ENCODE measurements around the gene DCTD.

Gene DCTD

DNA sequence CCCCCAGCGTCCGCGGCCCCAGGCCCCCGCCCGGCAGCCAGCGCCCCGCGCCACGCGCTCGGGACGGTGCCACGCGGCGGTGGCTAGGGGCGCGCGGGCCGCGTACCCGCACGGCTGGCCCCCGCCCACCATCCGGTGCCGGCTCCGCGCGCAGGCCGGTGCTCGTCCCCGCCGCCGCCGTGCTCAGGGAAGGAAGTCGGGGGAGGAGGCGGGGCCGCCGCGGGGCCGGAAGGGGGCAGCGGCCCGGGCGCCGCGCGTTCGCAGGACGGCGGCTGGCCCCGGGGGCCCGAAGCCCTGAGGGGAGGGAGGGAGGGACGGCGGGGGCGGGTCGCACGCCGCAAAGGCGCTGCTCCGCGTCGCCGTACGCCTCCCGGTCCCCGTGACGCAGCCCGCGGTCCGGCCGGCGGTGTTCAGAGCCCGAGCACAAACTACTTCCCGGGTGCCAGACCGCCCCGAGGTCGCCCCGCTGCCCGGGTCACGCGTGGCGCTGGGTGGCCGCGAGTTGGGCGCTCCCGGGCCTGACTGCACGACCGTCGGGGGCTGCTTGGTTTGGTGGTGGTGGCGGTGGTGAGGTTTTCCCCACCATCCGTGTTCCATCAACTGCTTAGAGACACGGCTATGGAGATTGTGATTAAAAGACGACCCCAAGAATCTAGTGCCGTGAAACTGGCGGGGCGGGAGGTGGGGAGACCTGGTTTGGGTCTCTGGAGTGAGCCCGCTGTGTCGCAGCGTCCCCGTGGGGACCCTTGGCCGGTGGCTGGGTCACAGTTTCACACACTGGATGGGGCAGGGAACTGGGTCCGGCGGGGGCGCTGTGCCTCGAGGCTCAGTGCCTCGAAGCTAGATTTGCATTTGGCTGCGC, at the start of gene DCTD:
TSS of gene DCTD (minus strand) at position 205 of the 862 bp plus-strand sequence. CDS start 1,818 bp downstream, outside the sequence.
- no peak for FAIRE-seq
- TF ChIP-seq, protein P1, sequence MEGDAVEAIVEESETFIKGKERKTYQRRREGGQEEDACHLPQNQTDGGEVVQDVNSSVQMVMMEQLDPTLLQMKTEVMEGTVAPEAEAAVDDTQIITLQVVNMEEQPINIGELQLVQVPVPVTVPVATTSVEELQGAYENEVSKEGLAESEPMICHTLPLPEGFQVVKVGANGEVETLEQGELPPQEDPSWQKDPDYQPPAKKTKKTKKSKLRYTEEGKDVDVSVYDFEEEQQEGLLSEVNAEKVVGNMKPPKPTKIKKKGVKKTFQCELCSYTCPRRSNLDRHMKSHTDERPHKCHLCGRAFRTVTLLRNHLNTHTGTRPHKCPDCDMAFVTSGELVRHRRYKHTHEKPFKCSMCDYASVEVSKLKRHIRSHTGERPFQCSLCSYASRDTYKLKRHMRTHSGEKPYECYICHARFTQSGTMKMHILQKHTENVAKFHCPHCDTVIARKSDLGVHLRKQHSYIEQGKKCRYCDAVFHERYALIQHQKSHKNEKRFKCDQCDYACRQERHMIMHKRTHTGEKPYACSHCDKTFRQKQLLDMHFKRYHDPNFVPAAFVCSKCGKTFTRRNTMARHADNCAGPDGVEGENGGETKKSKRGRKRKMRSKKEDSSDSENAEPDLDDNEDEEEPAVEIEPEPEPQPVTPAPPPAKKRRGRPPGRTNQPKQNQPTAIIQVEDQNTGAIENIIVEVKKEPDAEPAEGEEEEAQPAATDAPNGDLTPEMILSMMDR (IDR thresholded peaks at IDR 0.05; ENCODE audit: insufficient read depth, missing control alignments): peak; percentile 38
- DNase-seq (ENCODE audit: insufficient read length, low spot score): no peak

DNA sequence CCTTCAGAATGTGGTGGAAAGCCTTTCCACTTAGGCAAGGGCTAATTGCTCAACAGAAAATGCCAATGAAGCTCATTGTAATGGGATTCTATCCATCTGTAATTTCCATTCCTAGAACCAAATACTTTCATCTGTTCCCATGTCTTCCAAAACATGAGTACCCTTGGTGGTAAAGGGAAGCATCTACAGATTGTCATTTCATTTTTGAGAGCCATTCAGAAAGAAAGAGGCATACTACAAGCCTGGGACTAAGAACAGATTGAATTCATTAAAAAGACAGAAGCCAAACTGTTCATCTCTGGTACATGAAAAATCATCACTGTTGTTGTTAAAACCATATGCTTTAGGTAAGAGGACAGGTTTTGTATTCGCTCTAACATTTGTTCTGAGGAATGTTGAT, 43.6 kb upstream of the DCTD start:
- FAIRE-seq (no peak), DNase-seq (ENCODE audit: insufficient read length, low spot score) (no peak)
- TF ChIP-seq, protein P1 (IDR thresholded peaks at IDR 0.05; ENCODE audit: insufficient read depth, missing control alignments): no peak

DNA sequence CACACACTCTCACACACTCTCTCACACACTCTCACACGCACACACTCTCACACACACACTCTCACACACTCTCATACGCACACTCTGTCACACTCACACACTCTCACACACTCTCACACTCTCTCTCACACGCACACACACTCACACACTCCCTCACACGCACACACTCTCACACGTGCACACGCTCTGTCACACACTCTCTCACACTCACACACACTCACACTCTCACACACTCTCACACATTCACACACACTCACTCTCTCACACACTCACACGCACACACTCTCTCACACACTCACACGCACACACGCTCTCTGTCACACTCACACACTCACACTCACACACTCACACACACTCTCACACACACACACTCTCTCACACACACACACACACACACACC, 43.0 kb upstream of the DCTD start:
- DNase-seq (ENCODE audit: insufficient read length, low spot score): no peak
- no peak for FAIRE-seq
- TF ChIP-seq, protein P1 (IDR thresholded peaks at IDR 0.05; ENCODE audit: insufficient read depth, missing control alignments): no peak

DNA sequence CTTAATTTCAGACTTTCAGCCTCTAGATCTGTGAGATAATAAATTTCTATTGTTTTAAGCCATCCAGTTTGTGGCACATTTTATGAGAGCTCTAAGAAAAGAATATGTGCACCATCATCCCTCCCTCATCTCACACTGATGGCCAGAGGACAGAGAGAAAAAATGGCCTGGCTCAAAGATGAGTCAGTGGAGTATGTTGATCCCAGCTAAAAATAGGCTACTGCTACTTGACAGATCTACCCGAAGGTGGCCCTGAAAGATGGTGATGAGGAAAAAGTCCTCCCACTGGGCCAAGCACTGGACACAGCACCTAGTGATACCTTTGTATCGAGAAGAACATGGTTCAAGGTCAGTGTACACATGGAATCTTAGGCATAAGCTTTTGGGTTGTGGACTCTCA, 38.2 kb upstream of the DCTD start:
- no peak for DNase-seq (ENCODE audit: insufficient read length, low spot score)
- FAIRE-seq: no peak
- TF ChIP-seq, protein P1 (IDR thresholded peaks at IDR 0.05; ENCODE audit: insufficient read depth, missing control alignments): no peak

DNA sequence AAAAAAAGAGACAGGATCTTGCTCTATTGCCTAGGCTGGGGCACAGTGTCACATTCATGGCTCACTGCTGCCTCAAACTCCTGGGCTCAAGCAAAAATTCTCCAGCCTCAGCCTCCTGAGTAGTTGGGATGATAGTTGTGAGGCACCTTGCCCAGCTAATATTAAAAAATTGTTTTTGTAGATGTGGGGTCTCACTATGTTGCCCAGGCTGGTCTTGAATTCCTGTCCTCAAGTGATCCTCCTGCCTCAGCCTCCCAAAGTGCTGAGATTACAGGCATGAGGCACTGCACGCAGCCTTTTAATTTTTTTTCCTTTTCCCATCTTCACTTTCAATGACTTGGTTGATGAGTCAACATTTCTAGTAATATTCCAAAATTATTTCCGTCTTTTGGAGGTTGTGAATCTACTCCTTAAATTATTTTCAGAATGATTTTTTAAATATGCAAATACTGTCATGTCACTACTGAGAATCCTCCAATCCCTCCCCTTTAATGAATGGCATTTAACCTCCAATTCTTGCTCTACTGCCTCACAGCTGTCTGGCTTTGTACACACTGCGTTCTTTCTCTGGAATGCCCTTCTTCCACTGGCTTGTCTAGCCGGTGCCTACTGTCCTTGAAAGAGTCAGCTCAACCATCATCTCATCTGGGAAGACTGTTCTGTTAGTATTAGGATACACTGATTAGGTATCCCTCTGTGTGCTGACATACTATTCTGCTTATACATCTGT, 27.5 kb upstream of the DCTD start:
- TF ChIP-seq, protein P1 (IDR thresholded peaks at IDR 0.05; ENCODE audit: insufficient read depth, missing control alignments): no peak
- DNase-seq (ENCODE audit: insufficient read length, low spot score) (no peak), FAIRE-seq (no peak)

DNA sequence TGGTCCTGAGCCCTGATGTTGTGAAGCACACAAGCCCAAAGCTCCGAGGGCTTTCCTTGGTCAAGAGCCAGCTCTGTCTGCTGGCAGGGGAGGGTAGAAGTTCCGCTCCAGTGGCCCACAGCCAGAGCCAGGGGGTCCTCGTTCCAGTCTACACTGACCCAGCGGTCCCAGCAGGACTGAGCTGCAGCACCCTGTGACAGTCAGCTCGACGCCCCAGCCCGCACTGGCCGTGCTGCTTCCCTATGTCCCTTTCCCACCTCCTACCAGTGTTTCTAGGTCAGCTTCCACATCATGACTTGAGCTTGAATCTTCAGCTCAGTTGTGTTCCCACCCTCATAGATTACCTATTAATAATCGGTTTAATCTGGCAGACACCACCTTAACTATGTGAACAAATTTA, 22.5 kb upstream of the DCTD start:
- FAIRE-seq (no peak), DNase-seq (ENCODE audit: insufficient read length, low spot score) (no peak)
- TF ChIP-seq, protein P1 (IDR thresholded peaks at IDR 0.05; ENCODE audit: insufficient read depth, missing control alignments): no peak
